HEK293T (cell line): ENCODE measurements around the gene GRM3.

Experiments
- BHLHE40 ChIP-seq: fragments of 450-650 bp; IDR thresholded peaks from 2 replicates; pipeline ENCODE4 v1.6.1; 2016; ENCODE audit warnings: mild to moderate bottlenecking, moderate library complexity, borderline replicate concordance
- ELF4 ChIP-seq: fragments of 450-650 bp; IDR thresholded peaks from 2 replicates; pipeline ENCODE4 v1.6.1; 2017; ENCODE audit warnings: antibody characterized with exemption
- FOXA1 ChIP-seq: fragments of 450-650 bp; IDR thresholded peaks from 2 replicates; pipeline ENCODE4 v1.6.1; 2016; ENCODE audit warnings: mild to moderate bottlenecking
- FOXK2 ChIP-seq: fragments of 450-650 bp; IDR thresholded peaks from 2 replicates; pipeline ENCODE4 v1.6.1; 2016; ENCODE audit warnings: mild to moderate bottlenecking
- FOXM1 ChIP-seq: fragments of 450-650 bp; IDR thresholded peaks from 2 replicates; pipeline ENCODE4 v1.6.1; 2017; ENCODE audit warnings: mild to moderate bottlenecking, borderline replicate concordance
- HDGF ChIP-seq: fragments of 450-650 bp; IDR thresholded peaks from 2 replicates; pipeline ENCODE4 v1.6.1; 2017; ENCODE audit warnings: antibody characterized with exemption, borderline replicate concordance
- NFRKB ChIP-seq: fragments of 450-650 bp; IDR thresholded peaks from 2 replicates; pipeline ENCODE4 v1.6.1; 2016; ENCODE audit warnings: mild to moderate bottlenecking, moderate library complexity
- PKNOX1 ChIP-seq: fragments of 450-650 bp; IDR thresholded peaks from 2 replicates; pipeline ENCODE4 v1.6.1; 2016
- SP1 ChIP-seq: fragments of 450-650 bp; IDR thresholded peaks from 2 replicates; pipeline ENCODE4 v1.6.1; 2017
- SUZ12 ChIP-seq: fragments of 450-650 bp; IDR thresholded peaks from 2 replicates; pipeline ENCODE4 v1.6.1; 2016; ENCODE audit warnings: mild to moderate bottlenecking
- TARDBP ChIP-seq: fragments of 450-650 bp; IDR thresholded peaks from 2 replicates; pipeline ENCODE4 v1.6.1; 2016
- ZNF384 ChIP-seq: fragments of 450-650 bp; IDR thresholded peaks from 2 replicates; pipeline ENCODE4 v1.6.1; 2016

- TF ChIP-seq FOXM1 (no peak), FOXK2 (no peak), PKNOX1 (no peak), SP1 (no peak), NFRKB (no peak), TARDBP (no peak), ELF4 (no peak), HDGF (no peak), SUZ12 (no peak), FOXA1 (no peak), ZNF384 (no peak), BHLHE40 (no peak)
Measured at GRCh38 chr7:86664486-86664885, 20.8 kb downstream of the GRM3 start.
